Trophoblast cell (in vitro differentiated cells and primary cell): ENCODE results near the gene SPATS2L.

ENCODE experiments used
- DNase-seq, 2 donors: peaks; one replicate each; pipeline ENCODE4 v3.0.0-alpha.2; 2016
- H2AFZ ChIP-seq: 2 replicates; pipeline ENCODE4 v1.6.1; 2013; ENCODE audit warnings: low read length, moderate library complexity, mild to moderate bottlenecking; ENCODE audit not compliant: insufficient read depth, poor library complexity
- H2AK5ac ChIP-seq: 2 replicates; pipeline ENCODE4 v1.6.1; 2013; ENCODE audit warnings: mild to moderate bottlenecking, low read length
- H2BK120ac ChIP-seq: 2 replicates; pipeline ENCODE4 v1.6.1; 2013; ENCODE audit warnings: low read length, mild to moderate bottlenecking, moderate library complexity; ENCODE audit not compliant: insufficient read depth, poor library complexity
- H2BK12ac ChIP-seq: 2 replicates; pipeline ENCODE4 v1.6.1; 2013; ENCODE audit warnings: mild to moderate bottlenecking, low read length, moderate library complexity
- H2BK5ac ChIP-seq: 2 replicates; pipeline ENCODE4 v1.6.1; 2013; ENCODE audit warnings: low read length, low read depth, moderate library complexity, mild to moderate bottlenecking; ENCODE audit not compliant: poor library complexity
- H3K14ac ChIP-seq: 2 replicates; pipeline ENCODE4 v1.6.1; 2013; ENCODE audit warnings: mild to moderate bottlenecking, low read length
- H3K18ac ChIP-seq: 2 replicates; pipeline ENCODE4 v1.6.1; 2013; ENCODE audit warnings: mild to moderate bottlenecking, low read length
- H3K23ac ChIP-seq: 2 replicates; pipeline ENCODE4 v1.6.1; 2013; ENCODE audit warnings: low read length
- H3K27ac ChIP-seq: 2 replicates; pipeline ENCODE4 v1.5.1; 2013; ENCODE audit warnings: low read depth, mild to moderate bottlenecking, inconsistent platforms, low read length, moderate library complexity
- H3K27me3 ChIP-seq: 2 replicates; pipeline ENCODE4 v1.6.1; 2013; ENCODE audit warnings: inconsistent platforms, mild to moderate bottlenecking, low read length, moderate library complexity; ENCODE audit not compliant: insufficient read depth
- H3K36me3 ChIP-seq, 2 experiments: 1 replicate in 1 of 2; 2 replicates in 1 of 2; pipeline ENCODE4 v1.6.1; 2013; ENCODE audit warnings: low read length in 2 of 2, mild to moderate bottlenecking in 2 of 2, moderate library complexity in 1 of 2; ENCODE audit not compliant: insufficient read depth in 2 of 2, control insufficient read depth in 1 of 2
- H3K4ac ChIP-seq: 2 replicates; pipeline ENCODE4 v1.6.1; 2013; ENCODE audit warnings: low read depth, mild to moderate bottlenecking, low read length, moderate library complexity
- H3K4me1 ChIP-seq, 2 experiments: 1 replicate in 1 of 2; 2 replicates in 1 of 2; pipeline ENCODE4 v1.6.1; 2013; ENCODE audit warnings: low read length in 2 of 2, mild to moderate bottlenecking in 2 of 2, moderate library complexity in 1 of 2; ENCODE audit not compliant: insufficient read depth in 2 of 2, control insufficient read depth in 1 of 2
- H3K4me2 ChIP-seq: 2 replicates; pipeline ENCODE4 v1.6.1; 2013; ENCODE audit warnings: inconsistent platforms, mild to moderate bottlenecking, low read length, moderate library complexity
- H3K4me3 ChIP-seq: 2 replicates; pipeline ENCODE4 v1.5.1; 2013; ENCODE audit warnings: mild to moderate bottlenecking, low read depth, low read length, inconsistent platforms
- H3K79me1 ChIP-seq: one replicate; pipeline ENCODE4 v1.6.1; 2013; ENCODE audit warnings: low read length
- H3K79me2 ChIP-seq: 2 replicates; pipeline ENCODE4 v1.6.1; 2013; ENCODE audit warnings: low read length, mild to moderate bottlenecking; ENCODE audit not compliant: control insufficient read depth, insufficient read depth, poor library complexity
- H3K9ac ChIP-seq: 2 replicates; pipeline ENCODE4 v1.6.1; 2013; ENCODE audit warnings: mild to moderate bottlenecking, low read length
- H3K9me3 ChIP-seq: 2 replicates; pipeline ENCODE4 v1.6.1; 2013; ENCODE audit warnings: low read depth, mild to moderate bottlenecking, control low read depth, inconsistent platforms, low read length; ENCODE audit not compliant: insufficient read depth
- H4K12ac ChIP-seq: 2 replicates; pipeline ENCODE4 v1.6.1; 2013; ENCODE audit warnings: low read depth, mild to moderate bottlenecking, low read length, moderate library complexity
- H4K8ac ChIP-seq: 2 replicates; pipeline ENCODE4 v1.6.1; 2013; ENCODE audit warnings: low read depth, mild to moderate bottlenecking, low read length, moderate library complexity
- H4K91ac ChIP-seq: one replicate; pipeline ENCODE4 v1.6.1; 2013; ENCODE audit warnings: low read depth, mild to moderate bottlenecking, low read length, moderate library complexity
- WGBS: extraction: QIAGEN DNeasy Blood & Tissue Kit; methylation state at CpG from one replicate; pipeline ENCODE4 v1.1.7; 2013; ENCODE audit warnings: missing lambda C conversion rate; ENCODE audit not compliant: insufficient read length, insufficient coverage; ENCODE audit errors: extremely low coverage; 5-methylcytosine and 5-hydroxymethylcytosine counted together

Gene SPATS2L

DNA sequence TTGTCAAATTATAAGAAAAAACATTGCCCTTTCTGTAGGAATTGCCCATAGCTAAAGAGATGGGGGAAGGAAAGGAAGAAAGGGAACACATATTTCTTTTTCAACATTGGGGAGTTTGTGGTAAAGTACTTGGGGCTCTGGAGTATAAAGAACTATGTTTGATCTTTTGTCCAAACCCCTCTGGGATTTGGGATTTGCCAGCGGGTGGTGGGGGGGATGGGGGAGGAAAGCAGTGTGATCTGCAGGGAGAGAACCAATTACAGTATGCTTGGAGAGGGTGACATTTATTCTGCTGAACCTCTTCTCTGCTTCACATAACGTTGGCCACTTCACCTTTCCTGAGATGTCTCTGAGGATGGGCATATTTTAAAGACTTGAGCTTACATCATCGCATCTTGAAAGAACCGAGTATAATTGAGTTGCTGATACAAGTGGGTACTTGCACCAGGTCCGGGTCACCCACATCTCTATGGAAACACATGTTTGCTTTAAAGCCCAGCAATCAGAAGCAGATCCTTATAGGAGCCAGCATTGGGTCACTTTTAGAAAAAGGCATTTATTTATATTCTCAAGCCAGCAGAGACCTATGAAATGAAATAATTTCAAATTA is 73.1 kb downstream of the SPATS2L start:
- no CpG with 5 or more reads among the region's 5 CpGs for WGBS
- H3K79me1 ChIP-seq, result peaks cover 2% of the 10 kb centered on the region

DNA sequence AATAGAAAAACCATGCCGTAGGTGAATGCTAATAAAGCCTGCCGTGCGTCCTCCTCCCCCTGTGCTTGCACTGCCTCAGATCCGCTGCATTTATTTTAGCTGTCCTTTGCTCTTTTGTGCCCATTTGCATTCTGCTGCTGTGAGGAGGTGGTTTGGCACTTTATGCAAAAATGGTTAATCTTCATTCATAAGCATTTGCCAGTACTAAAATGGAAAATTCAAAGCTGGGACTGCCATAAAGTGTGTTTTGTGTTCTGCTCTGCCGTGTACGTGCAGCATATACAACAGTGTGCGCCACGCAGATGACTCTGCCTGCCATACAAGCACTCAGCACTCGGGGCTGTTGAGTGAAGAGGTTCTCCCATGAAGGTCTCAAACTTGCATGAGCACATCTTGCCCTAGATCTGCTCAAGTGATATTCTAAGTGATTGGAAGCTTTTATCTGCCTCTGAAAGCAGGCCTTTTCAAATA is 73.6 kb downstream of the SPATS2L start:
- H2BK120ac ChIP-seq, result no peak overlapping the region
- H3K4ac ChIP-seq, result no peak overlapping the region
- no peaks in the 10 kb centered on the region for H3K36me3 ChIP-seq
- no peak overlapping the region for H3K9ac ChIP-seq
- no peak overlapping the region for H4K91ac ChIP-seq
- no peaks in the 10 kb centered on the region for H3K9me3 ChIP-seq
- H2AFZ ChIP-seq, result no peak overlapping the region
- no peak overlapping the region for H3K23ac ChIP-seq
- WGBS, result no CpG with 5 or more reads among the region's 9 CpGs
- no peak overlapping the region for H3K14ac ChIP-seq
- H3K27me3 ChIP-seq, result no peaks in the 10 kb centered on the region
- no peak overlapping the region for H2BK5ac ChIP-seq
- no peak overlapping the region for H4K12ac ChIP-seq
- H2BK12ac ChIP-seq, result no peak overlapping the region
- H3K79me1 ChIP-seq, result peaks cover 2% of the 10 kb centered on the region
- H4K8ac ChIP-seq, result no peak overlapping the region
- no peak overlapping the region for H3K27ac ChIP-seq
- no peak overlapping the region for H2AK5ac ChIP-seq
- H3K4me1 ChIP-seq, result peaks cover 27 to 42% of the 10 kb centered on the region in 2 experiments
- H3K79me2 ChIP-seq, result peaks cover 14% of the 10 kb centered on the region
- DNase-seq, result no peak
- H3K4me2 ChIP-seq, result no peak overlapping the region
- H3K4me3 ChIP-seq, result no peak overlapping the region
- H3K18ac ChIP-seq, result no peak overlapping the region

More for the DNA sequence above, 73.1 kb downstream of the SPATS2L start:
- Histone ChIP-seq H3K4me1 (peaks cover 27 to 42% of the 10 kb centered on the region in 2 experiments), H2BK120ac (peak overlapping the region; percentile 53), H4K91ac (no peak overlapping the region), H3K9ac (no peak overlapping the region), H3K4me2 (no peak overlapping the region), H3K79me2 (peaks cover 14% of the 10 kb centered on the region), H2BK12ac (peak overlapping the region; percentile 43), H3K27me3 (no peaks in the 10 kb centered on the region), H3K23ac (no peak overlapping the region), H2AFZ (no peak overlapping the region), H3K14ac (no peak overlapping the region), H4K8ac (no peak overlapping the region), H2AK5ac (no peak overlapping the region), H3K9me3 (no peaks in the 10 kb centered on the region), H4K12ac (no peak overlapping the region), H2BK5ac (no peak overlapping the region), H3K4ac (peak overlapping the region; percentile 47), H3K27ac (no peak overlapping the region), H3K4me3 (no peak overlapping the region), H3K18ac (no peak overlapping the region), H3K36me3 (no peaks in the 10 kb centered on the region)
- DNase-seq, result no peak

DNA sequence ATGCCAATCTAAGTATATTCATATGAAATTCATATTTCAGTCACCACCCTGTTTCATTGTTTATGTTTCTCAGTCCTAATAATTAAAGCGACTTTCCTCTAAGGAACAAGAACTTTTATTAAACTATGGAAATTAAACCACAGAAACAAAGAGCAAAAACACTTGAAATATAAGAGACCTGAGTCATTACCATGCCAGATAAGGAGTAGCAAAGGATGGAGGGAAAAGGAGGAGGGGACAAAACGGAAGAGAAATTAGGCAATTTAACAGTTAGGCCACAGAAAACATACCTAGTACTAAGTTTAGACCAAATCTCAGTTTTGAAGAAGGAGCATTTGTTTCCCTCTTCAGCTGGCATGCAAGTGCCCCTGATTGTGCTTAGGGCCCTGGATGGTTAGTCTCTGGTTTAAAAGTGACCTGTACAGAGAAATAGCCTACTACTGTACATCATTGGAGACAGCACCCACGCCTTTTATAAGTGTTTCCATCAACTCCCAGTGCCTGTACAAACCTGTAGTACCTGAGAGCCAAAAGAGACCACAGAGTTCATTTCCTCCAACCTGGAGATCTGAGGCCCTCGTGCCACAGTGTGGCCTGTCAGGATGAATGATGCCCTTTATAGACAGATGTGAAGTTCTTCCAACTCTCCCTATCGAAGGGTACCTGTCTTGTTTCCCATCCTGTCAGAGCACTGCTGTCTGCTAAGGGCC is 74.5 kb downstream of the SPATS2L start:
- Histone ChIP-seq H3K4ac (peak overlapping the region; percentile 53), H3K4me3 (no peak overlapping the region), H3K27ac (no peak overlapping the region), H4K8ac (no peak overlapping the region), H3K36me3 (peaks cover 0 to 2% of the 10 kb centered on the region in 2 experiments), H3K79me1 (peaks cover 2% of the 10 kb centered on the region), H2BK12ac (no peak overlapping the region), H2AFZ (no peak overlapping the region), H2BK120ac (no peak overlapping the region), H3K18ac (no peak overlapping the region), H3K4me2 (no peak overlapping the region), H3K27me3 (no peaks in the 10 kb centered on the region), H3K9ac (no peak overlapping the region), H3K9me3 (no peaks in the 10 kb centered on the region), H3K14ac (no peak overlapping the region), H2BK5ac (no peak overlapping the region), H4K12ac (no peak overlapping the region), H4K91ac (no peak overlapping the region), H2AK5ac (no peak overlapping the region), H3K23ac (no peak overlapping the region), H3K79me2 (peaks cover 15% of the 10 kb centered on the region), H3K4me1 (peaks cover 27 to 42% of the 10 kb centered on the region in 2 experiments)
- WGBS, result no CpG with 5 or more reads among the region's 5 CpGs
- peak in 1 of 2 donors; percentile 42 for DNase-seq

DNA sequence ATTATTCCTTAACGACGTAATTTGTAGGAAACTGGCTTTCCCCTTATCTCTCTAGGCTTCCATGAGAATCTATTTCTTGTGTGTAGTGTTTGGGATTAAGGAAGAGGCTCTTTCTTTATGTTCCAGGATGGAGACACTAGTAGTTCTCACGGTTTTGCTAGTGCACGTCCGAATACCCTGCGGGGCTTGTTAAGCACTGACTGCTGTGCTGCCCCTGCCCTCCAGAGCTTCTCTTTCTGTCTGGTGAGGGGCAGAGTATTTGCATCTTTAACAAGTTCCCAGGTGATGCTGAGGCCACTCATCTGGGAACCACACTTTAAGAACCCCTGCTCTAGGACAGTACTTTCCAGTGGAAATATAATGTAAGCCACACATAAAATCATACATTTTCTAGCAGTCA is 76.4 kb downstream of the SPATS2L start:
- Histone ChIP-seq H4K8ac (no peak overlapping the region), H4K91ac (no peak overlapping the region), H3K9ac (no peak overlapping the region), H3K23ac (no peak overlapping the region), H3K14ac (no peak overlapping the region), H3K27ac (no peak overlapping the region), H3K79me2 (peaks cover 15% of the 10 kb centered on the region), H3K9me3 (no peaks in the 10 kb centered on the region), H3K4me1 (peaks cover 19 to 31% of the 10 kb centered on the region in 2 experiments), H3K4me2 (no peak overlapping the region), H2AK5ac (no peak overlapping the region), H4K12ac (no peak overlapping the region), H2BK5ac (no peak overlapping the region), H3K36me3 (peaks cover 0 to 2% of the 10 kb centered on the region in 2 experiments), H3K4me3 (no peak overlapping the region), H2AFZ (no peak overlapping the region), H3K79me1 (peaks cover 2% of the 10 kb centered on the region), H2BK12ac (no peak overlapping the region), H3K18ac (no peak overlapping the region), H2BK120ac (no peak overlapping the region), H3K4ac (peak overlapping the region; percentile 72), H3K27me3 (no peaks in the 10 kb centered on the region)
- no CpG with 5 or more reads among the region's 6 CpGs for WGBS
- DNase-seq, result no peak
